HuH-7 (cell line): ENCODE data around the gene CD160.
"Not testable (repeated sequence)": the region's sequence is repeated elsewhere in the genome, so short reads cannot be mapped to it uniquely, and the experiment has no call there.

Experiments used
- DNase-seq: peaks from one replicate; pipeline ENCODE4 v3.0.0; 2011; ENCODE audit warnings: low spot score

Gene CD160

DNA sequence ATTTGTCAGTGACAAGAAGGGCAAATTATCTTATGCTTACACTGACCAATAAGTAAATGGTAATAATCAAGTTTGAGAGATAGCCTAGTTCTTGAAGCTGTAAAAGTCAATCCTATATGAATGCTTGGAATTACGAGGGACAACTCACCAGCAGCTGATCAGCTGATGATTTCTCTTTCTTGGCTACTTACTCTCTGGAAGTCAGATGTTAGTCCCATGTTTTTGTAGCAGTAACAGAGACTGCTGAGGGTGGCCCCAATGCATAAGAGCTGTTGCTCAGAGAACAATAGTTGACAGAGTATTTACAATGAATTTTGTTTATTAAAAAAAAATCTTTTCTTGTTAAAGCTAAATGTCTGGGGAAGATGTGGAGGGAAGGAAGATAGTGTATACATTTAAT, 39.3 kb downstream of the CD160 start:
- no peak for DNase-seq

DNA sequence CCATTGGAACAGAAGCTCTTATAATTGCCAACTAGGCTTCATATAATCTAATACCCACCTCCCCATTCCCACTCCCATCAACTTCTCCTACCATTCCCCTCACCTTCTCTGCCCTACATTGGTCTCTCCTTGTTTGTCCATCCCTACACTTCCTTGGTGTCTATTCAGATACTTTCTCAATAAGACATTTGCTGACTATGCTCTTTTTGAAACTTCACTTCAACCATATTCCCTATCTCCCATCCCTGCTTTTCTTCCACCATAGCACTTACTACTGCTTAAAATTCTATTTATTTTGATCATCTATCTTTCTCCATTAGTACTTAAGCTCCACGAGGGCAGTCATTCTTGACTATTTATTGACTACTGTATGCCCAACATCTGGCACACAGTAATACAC, 40.4 kb downstream of the CD160 start:
- DNase-seq: no peak

DNA sequence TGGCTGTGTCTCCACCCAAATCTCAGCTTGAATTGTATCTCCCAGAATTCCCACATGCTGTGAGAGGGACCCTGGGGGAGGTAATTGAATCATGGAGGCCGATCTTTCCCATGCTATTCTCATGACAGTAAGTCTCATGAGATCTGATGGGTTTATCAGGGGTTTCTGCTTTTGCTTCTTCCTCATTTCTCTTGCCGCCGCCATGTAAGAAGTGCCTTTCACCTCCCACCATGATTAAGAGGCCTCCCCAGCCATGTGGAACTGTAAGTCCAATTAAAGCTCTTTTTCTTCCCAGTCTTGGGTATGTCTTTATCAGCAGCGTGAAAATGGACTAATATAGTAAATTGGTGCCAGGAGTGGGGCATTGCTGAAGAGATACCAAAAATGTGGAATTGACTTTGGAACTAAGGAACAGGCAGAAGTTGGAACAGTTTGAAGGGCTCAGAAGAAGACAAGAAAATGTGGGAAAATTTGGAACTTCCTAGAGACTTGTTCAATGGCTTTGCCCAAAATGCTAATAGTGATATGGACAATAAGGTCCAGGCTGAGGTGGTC, 41.2 kb downstream of the CD160 start:
- DNase-seq: not testable (repeated sequence)

DNA sequence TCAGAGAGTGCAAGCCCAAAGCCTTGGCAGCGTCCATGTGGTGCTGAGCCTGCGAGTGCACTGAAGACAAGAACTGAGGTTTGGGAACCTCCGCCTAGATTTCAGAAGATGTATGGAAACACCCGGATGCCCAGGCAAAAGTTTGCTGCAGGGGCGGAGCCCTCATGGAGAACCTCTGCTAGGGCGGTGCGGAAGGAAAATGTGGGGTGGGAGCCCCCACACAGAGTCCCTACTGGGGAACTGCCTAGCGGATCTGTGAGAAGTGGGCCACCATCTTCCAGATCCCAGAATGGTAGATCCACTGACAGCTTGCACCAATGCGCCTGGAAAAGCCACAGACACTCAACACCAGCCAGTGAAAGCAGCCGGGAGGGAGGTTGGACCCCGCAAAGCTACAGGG, 42.2 kb downstream of the CD160 start:
- DNase-seq: not testable (repeated sequence)

DNA sequence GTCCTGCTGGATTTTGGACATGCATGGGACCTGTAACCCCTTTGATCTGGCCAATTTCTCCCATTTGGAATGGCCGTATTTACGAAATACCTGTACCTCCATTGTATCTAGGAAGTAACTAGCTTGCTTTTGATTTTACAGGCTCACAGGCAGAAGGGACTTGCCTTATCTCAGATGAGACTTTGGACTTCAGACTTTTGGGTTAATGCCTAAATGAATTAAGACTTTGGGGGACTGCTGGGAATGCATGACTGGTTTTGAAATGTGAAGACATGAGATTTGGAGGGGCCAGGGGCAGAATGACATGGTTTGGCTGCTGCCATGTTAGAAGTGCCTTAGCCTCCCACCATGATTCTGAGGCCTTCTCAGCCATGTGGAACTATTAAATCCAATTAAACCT, 42.7 kb downstream of the CD160 start:
- not testable (repeated sequence) for DNase-seq

- not testable (repeated sequence) for DNase-seq
These were observed 45.1 kb downstream of the CD160 start for GRCh38 chr1:145764231-145764940.

- DNase-seq: not testable (repeated sequence)
These were observed 45.8 kb downstream of the CD160 start for GRCh38 chr1:145765127-145765526.

DNA sequence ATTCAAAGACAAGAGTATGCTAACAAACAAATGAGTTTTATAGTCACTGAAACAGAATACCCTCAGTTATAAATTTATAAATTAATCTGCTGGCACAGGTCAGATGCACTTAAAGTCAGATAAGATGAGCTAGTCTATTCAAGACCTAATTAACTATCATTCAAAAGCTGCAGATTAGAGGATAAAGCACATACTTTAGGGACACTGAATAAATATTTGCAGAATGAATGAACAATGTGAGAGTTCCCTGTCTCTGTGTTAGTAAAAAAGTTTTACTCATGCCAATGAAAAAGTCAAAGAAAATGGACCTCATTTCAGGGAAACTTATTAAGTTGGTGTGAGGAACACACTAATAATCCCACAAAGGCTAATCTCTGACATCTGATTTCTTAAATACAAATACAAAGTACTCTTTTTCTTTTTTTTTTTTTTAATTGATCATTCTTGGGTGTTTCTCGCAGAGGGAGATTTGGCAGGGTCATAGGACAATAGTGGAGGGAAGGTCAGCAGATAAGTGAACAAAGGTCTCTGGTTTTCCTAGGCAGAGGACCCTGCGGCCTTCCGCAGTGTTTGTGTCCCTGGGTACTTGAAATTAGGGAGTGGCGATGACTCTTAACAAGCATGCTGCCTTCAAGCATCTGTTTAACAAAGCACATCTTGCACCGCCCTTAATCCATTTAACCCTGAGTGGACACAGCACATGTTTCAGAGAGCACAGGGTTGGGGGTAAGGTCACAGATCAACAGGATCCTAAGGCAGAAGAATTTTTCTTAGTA, 46.5 kb downstream of the CD160 start:
- DNase-seq: not testable (repeated sequence)

DNA sequence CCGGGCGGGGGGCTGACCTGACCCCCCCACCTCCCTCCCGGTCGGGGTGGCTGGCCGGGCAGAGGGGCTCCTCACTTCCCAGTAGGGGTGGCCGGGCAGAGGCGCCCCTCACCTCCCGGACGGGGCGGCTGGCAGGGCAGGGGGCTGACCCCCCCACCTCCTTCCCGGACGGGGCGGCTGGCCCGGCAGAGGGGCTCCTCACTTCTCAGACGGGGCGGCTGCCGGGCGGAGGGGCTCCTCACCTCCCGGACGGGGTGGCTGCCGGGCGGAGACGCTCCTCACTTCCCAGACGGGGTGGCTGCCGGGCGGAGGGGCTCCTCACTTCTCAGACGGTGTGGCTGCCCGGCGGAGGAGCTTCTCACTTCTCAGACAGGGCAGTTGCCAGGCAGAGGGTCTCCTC, 47.6 kb downstream of the CD160 start:
- not testable (repeated sequence) for DNase-seq

DNA sequence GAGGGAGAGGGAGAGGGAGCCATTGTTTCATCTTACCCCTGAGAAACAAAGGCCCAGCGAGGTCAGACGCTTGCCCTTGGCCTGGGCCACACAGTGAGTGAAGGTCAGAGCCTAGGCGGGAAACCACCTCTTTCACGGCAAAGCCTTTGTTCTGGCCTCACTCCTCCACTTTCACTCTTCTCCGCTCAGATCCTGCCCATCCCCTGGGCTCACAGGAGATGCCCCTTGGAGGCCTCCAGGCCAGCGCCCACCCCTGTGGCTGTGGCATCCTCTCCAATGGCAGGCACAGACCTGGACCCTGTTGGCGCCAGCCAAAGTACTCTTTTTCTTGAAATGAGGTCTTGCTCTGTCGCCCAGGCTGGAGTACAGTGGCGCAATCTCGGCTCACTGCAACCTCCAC, 48.7 kb downstream of the CD160 start:
- DNase-seq: not testable (repeated sequence)

DNA sequence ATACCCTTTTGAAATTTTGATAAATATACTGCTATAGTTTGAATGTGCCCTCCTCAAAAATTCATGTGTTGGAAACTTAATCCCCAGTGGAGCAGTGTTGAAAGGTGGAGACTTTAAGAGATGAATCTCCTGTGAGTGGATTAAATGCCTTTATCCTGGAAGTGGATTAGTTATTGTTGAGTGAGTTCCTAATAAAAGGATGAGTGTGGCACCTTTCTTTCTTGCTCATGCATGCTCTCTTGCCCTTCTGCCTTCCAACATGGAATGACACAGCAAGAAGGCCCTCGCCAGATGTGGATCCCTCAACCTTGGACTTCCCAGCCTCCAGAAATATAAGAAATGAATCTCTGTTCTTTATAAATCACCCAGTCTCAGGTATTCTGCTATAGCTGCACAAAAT, 51.8 kb downstream of the CD160 start:
- no peak for DNase-seq

GRCh38 chr1:145773423-145773822, 54.1 kb downstream of the CD160 start:
- no peak for DNase-seq

GRCh38 chr1:145777357-145778145, 58.3 kb downstream of the CD160 start:
- no peak for DNase-seq

GRCh38 chr1:145778146-145778540, 58.8 kb downstream of the CD160 start:
- DNase-seq: no peak

- DNase-seq: no peak
These were observed 63.2 kb downstream of the CD160 start for GRCh38 chr1:145782272-145783099.

- no peak for DNase-seq
These were observed 65.1 kb downstream of the CD160 start for GRCh38 chr1:145784409-145784808.

GRCh38 chr1:145785547-145785946, 66.2 kb downstream of the CD160 start:
- no peak for DNase-seq

DNA sequence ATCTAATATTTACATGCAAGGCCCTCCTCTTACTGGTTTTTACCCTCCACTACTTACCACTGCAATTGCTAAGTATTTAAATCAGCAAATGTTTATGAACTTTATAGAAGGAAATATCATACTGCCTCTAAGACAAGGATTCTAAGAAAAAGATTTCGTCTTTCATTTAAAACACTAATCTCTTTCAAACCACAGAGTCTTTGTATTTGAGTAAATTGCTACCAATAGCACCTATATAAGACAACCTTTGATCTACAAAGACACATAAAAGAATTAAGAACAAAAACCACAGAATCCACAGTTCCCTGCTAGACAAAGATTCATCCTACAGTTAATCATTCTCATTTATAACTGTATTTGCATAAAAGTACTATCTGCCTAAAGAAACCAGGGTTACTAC, 67.0 kb downstream of the CD160 start:
- DNase-seq: no peak

DNA sequence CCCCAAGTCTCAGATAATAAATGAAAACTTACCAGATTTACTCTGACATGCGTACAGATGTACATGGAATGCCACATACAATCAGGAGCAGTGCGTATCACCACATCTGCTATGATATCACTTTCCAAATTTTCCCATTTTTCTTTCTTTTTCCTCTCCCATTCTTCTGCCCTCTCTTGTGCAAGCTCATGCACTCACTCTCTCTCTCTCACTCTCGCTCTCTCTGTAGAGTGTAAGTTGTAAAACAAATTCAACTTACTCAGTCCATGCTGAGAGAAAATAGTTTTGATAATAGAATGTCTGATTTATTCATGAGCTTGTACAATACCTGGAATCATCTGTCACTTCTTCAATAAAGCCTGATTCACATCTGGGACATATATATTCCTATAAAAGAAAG, 69.3 kb downstream of the CD160 start:
- DNase-seq: no peak
